Activated CD8-positive, alpha-beta memory T cell treated with anti-CD3 and anti-CD28 coated beads for 36 hours (primary cell): ENCODE results near the gene NPHS1. TPM values are rescaled to one million over a fixed set of nuclear protein-coding genes. Genes with fewer than 3 reads are reported as not detected.
"Not testable (repeated sequence)": the region's sequence is repeated elsewhere in the genome, so short reads cannot be mapped to it uniquely, and the experiment has no call there.

Experiments used
- CTCF ChIA-PET: fragments of 350-600 bp; sonication (Branson Sonifier 250); formaldehyde crosslinking; loops from one replicate; lab custom pipeline; 2021; ENCODE audit warnings: antibody characterized with exemption; lab: Charles Lee
- POLR2A ChIA-PET: fragments of 350-600 bp; sonication (Branson Sonifier 250); formaldehyde crosslinking; loops from one replicate; lab custom pipeline; 2021; ENCODE audit warnings: antibody characterized with exemption; lab: Charles Lee
- total RNA-seq, 2 experiments: library from RNA; stranded (reverse); gene quantifications; one replicate each; pipeline ENCODE4 v1.2.3, GENCODE V29; 2021

Gene NPHS1
- total RNA-seq, 2 experiments from 2014 or later: not detected

- CTCF ChIA-PET: no interaction called here
- POLR2A ChIA-PET: no interaction called here
Measured at GRCh38 chr19:35830986-35831385, 21.3 kb downstream of the NPHS1 start.

DNA sequence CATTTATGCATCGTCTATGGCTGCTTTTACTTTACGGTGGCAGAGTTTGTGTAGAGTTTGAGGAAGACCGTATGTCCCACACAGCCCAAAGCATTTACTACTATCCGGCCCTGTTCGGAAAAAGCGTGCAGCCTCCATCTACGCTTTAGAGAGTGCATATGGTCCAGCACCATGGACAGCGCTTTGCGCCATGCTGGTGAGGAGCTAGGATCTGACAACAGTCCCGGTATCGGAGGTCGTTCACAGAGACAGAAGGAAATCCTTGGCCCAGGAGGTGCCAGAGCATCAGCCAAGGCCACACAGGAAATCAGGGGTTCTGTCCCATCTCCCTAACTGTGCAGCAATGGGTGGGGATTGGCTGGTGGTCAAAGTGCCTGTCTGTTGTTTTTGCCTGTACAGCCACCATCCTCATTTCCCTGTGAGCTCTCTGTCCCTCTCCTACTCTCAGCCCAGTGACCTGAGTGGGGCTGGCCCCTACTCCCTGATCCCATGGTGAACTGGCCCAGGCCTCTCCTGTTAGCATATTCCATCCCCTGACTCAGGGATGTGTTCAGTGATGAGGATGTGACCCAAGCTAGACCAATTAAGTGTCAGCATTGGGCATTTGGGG is 23.5 kb downstream of the NPHS1 start:
- POLR2A ChIA-PET: no interaction called here
- CTCF ChIA-PET: interaction anchor here (0.7 to 1.2 kb wide), 2 partner anchors 9 to 232 kb away, joined by 3 read pairs; no protein-coding TSS in a partner anchor

DNA sequence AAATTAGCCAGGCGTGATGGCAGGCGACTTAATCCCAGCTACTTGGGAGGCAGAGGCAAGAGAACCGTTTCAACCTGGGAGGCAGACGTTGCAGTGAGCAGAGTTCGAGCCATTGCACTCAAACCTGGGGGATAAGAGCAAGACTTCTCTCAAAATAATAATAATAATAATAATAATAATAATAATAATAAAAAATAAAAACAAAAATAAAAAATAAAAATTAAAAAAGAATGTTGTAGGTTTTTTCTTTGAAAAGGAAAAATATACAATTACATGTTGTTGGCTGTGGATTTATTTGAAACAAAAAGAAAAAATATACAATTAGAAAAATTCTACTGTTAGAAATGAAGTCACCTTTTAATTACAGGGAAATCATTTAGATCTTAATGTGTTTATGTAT is 28.2 kb downstream of the NPHS1 start:
- POLR2A ChIA-PET: no interaction called here
- CTCF ChIA-PET: no interaction called here

DNA sequence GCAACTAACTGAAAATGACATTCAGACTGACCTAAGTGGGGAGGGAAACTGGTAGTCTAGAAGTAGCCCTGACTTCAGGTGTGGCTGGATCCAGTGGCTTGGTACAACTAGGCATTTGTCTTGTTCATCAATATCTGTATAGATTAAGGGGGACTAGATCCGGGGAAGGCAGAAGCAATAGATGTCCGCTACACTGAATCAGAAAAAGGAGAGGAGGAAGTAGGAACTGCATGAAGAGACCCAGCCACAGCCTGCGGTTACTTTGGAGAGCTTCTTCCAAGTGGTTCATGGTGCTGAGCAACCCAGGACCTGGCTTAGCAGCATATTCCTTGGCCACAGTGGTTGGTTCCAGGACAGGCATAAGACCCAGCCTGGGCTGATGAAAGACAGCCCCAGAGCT is 29.7 kb downstream of the NPHS1 start:
- ChIA-PET CTCF (no interaction called here), POLR2A (no interaction called here)

DNA sequence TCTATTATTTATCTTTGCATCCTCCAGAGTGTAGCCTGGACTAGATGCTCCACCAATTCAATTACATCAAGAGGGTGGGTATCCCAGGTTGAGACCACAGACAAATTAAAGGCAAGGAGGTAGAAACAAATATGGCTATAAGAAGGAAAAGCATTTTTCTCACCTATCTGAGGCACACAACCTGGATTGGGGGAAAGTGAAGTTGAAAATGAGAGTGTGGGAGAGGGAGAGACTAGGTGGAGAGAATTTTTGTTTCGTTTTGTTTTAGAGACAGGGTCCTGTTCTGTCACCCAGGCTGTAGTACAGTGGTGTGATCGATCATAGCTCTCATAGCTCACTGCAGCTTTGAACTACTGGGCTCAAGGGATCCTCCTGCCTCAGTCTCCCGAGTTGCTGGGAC is 33.9 kb downstream of the NPHS1 start:
- CTCF ChIA-PET: no interaction called here
- POLR2A ChIA-PET: no interaction called here

DNA sequence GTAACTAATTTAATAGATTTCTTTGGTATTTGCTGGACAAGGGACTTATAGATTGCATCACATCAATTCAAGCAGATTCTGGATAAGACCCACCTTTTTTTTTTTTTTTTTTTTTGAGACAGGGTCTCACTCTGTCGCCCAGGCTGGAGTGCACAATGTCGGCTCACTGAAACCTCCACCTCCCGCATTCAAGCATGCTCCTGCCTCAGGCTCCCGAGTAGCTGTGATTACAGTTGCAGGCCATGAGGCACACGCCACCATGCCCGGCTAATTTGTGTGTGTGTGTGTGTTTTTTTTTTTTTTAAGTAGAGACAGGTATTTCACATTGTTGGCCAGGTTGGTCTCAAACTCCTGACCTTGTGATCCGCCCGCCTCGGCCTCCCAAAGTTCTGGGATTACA is 35.5 kb downstream of the NPHS1 start:
- POLR2A ChIA-PET: no interaction called here
- CTCF ChIA-PET: no interaction called here

DNA sequence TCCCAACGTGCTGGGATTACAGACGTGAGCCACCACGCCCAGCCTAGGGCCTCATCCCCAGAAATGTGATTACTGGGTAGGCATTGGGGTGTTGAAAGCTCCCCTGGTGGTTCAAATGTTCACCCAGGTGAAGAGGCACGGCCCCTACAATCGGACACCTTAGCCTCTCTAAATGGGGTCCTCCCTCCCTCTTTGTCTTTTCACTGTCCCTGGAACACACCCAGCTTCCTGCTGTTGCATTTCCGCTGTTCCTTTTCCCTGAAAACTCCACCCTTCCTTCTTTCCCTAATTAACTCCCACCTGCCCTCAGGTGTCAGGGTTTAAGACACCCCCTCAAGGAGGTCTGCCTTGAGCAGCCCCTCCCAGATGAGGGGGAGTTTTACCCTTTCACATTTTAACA is 36.0 kb downstream of the NPHS1 start:
- ChIA-PET CTCF (interaction anchor here (1.0 kb wide), 1 partner anchor 18 kb away, joined by 3 read pairs; no protein-coding TSS in a partner anchor), POLR2A (no interaction called here)

- ChIA-PET POLR2A (no interaction called here), CTCF (no interaction called here)
Measured at GRCh38 chr19:35813043-35813890, 39.0 kb downstream of the NPHS1 start.

GRCh38 chr19:35812220-35813042 is 39.9 kb downstream of the NPHS1 start, which contains the start of gene PRODH2:
Gene PRODH2, minus strand, starts transcription at chr19:35812845. Its CDS starts 40 bp downstream, at chr19:35812805.
- ChIA-PET CTCF (no interaction called here), POLR2A (no interaction called here)

DNA sequence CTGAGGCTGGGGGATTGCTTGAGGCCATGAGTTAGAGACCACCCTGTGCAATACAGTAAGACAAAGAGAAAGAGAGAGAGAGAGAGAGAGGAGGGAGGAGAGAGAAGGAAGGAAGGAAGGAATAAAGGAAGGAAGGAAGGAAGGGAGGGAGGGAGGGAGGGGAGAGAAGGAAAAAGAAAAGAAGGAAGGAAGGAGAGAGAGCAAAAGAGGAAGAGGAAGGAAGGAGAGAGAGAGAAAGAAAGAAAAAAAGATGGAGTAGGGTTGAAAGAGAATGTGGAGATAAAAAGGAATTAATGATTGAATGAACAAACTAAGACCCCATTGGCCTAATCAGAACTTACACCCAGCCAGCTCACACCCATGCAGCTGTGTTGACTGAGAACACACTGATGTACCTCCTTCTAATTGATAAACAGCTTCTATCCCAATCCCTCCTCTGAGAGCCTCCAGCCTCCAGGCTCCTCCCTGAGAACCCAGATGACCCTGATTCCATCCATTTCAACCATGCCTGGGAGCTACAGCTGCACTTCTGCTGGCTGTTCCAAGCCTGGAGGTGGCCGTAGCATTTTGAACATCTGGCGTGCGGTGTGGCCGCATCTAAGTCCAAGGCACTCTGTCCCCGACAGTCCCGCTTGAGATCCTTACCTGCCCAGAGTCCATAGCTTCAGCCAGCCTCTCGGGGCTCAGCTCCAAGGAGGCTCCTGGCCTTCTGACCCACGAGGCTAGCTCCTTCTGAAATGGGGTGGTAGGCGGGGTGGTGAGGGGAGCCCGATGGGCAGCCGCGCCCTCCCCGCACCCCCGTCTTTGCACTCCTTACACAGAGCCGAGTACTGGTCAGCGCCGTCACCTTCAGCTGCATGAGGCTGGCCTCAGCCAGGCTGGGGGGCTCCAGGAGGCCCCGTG is 40.7 kb downstream of the NPHS1 start:
- ChIA-PET POLR2A (no interaction called here), CTCF (no interaction called here)

GRCh38 chr19:35807633-35808032 is 44.7 kb downstream of the NPHS1 start:
- POLR2A ChIA-PET: no interaction called here
- CTCF ChIA-PET: no interaction called here

DNA sequence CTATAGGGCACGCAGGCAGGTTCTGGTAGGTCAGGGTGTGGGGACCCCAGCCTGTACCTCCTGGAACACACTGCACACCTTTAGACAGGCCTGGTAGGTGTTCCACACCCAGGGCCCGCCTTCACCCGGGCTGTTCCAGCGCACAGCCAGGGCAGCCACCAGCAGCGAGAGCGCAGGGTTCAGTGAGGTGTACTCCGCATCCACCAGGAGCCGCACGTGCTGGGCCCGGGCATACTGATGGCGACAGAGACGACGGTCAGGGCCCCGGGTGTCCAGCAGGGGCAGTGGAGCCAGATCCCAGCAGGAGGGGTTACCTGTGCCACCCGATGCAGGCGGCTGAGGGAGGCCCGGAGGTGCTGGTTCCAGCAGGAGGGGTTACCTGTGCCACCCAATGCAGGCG is 45.7 kb downstream of the NPHS1 start:
- ChIA-PET POLR2A (interaction anchor here (0.5 kb wide), 1 partner anchor 135 kb away, joined by 4 read pairs; no protein-coding TSS in a partner anchor), CTCF (no interaction called here)

- POLR2A ChIA-PET: no interaction called here
- CTCF ChIA-PET: no interaction called here
Measured at GRCh38 chr19:35805526-35806102, 46.7 kb downstream of the NPHS1 start.

DNA sequence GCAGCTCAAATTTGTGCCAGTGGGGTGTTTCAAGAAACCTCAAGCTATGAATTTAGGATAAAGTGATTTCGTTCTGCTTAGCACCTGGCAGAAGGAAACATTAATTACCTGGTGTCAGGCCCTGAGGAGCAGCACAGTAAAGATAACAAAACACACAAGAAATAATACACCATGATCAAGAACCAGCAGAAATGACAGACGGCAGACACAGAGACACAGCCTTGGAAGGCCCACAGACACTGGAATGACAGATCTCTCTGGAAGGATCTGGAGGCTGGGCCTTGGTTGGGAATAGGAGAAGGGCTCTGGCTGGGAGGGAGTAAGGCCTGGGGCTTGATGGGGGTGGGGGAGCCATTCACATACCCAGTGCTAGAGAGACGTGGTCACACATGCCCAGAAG is 50.5 kb downstream of the NPHS1 start:
- CTCF ChIA-PET: interaction anchor here (0.6 to 0.8 kb wide), 3 partner anchors 129 to 211 kb away, joined by 3 to 4 read pairs (median 3); no protein-coding TSS in a partner anchor

GRCh38 chr19:35797663-35798062 is 54.6 kb downstream of the NPHS1 start:
- CTCF ChIA-PET: interaction anchor here (0.6 to 1.0 kb wide), 2 partner anchors 18 to 30 kb away, joined by 3 read pairs; no protein-coding TSS in a partner anchor
- POLR2A ChIA-PET: interaction anchor here (0.5 kb wide), 1 partner anchor 264 kb away, joined by 3 read pairs; no protein-coding TSS in a partner anchor

More for the DNA sequence above, 50.5 kb downstream of the NPHS1 start:
- POLR2A ChIA-PET: interaction anchor here (0.9 kb wide), 1 partner anchor 56 kb away, joined by 3 read pairs; the partner anchor contains the start of genes PSENEN and U2AF1L4

DNA sequence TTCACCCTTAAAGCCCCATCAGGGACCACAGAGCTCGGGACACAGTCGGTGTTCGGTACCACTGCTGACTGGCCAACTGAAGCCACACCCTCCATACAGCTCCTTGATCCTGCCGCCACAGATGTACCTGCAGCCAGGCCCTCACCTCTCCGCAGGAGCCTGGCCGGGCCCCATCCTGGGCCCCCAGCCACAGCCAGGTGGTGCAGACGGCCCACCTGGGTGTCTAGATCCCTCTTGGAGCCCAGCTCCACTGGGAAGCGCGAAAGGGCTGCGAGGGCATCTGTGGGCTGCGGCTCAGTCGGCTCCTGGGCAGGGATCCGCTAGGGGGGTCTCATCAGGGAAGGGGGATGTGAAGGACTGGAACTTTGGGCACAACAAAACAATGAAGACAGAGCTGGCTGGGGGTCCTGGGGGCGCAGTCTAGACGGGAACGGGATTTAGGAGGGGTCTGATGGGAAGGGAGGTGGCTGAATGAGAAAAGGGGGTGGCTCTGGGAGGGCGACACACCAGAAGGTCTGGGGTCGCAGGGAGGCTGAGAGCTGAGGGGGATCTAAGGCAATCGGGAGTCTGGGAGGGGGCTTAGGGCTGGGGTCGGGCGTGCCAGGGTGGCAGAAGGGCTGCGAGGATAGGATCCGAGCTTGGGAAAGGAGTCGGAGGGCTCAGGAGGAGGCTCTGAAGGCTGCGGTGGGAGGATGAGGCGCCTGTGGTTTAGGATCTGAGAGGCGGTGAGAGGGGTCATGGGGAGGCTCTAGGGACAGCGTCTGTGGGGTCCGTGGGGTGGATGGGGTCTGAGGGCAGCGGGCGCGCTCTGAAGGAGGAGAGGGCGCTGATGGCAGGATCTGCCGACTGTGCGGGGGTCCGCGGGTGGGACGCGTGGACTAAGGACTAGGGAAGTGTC is 55.4 kb downstream of the NPHS1 start:
- CTCF ChIA-PET: no interaction called here
- POLR2A ChIA-PET: no interaction called here

DNA sequence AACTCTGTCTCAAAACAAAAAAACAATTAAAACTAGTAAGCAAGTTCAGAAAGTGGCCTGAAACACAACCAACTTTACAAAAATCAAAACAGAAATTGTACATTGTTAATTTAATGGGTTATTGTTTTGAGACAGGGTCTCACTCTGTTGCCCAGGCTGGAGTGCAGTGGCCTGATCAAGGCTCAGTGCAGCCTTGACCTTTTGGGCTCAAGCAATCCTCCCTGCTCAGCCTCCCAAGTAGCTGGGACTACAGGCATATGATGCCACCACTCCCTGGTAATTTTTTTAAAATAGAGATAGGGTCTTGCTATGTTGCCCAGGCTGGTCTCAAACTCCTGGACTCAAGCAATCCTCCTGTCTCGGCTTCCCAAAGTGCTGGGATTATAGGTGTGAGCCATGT is 56.7 kb downstream of the NPHS1 start:
- CTCF ChIA-PET, POLR2A ChIA-PET: not testable (repeated sequence)
